ENCODE data around the gene CYTIP.
A peak's percentile ranks its signal among the peaks of the same experiment; 100 is the strongest.

CYTIP gene

DNA sequence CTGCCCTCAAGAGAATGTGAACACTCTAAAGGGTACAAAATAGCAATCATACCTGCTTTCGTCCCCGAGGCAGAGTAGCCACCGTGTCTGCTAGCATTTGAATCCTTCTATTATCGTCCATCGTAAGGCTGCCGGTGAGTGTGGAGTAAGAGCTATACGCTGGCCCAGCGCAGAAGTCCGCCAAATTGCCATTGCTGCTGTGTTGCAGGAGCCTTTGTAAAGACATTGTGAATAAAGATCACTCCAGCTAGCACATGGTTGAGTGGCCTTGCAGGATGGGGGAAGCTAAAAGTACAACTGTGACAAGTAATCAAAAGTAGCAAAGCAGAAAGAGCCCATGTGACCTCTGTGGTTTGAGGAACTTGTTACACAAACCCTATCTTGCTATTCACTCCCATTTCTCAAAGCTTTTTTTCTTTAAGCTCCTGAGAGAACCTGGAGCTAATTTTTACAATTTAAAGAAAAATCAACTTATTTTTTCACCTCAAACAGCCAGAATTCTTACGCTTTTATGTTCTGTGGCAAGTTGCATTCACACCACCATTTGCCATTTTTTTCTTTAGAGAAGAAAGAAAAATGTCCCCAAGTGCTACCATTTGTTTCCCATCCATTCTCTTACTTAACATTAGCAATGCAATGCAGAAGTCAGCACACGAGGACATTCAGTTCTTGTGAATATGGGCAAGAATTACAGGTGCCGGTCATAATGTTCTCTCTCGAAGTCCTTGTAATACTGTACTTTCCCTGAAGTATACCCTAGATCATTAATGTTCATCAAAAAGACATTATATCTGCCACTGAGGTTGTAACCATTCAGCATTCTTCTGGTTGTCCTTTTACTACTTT is at the start of gene CYTIP:
Gene CYTIP, minus strand, starts transcription at position 295 of the 846 bp plus-strand sequence. Its CDS starts 69 bp downstream, at position 226.
- DNase-seq (ENCODE audit: extremely low read depth, low read depth), result no peak
- TF ChIP-seq, protein P1, sequence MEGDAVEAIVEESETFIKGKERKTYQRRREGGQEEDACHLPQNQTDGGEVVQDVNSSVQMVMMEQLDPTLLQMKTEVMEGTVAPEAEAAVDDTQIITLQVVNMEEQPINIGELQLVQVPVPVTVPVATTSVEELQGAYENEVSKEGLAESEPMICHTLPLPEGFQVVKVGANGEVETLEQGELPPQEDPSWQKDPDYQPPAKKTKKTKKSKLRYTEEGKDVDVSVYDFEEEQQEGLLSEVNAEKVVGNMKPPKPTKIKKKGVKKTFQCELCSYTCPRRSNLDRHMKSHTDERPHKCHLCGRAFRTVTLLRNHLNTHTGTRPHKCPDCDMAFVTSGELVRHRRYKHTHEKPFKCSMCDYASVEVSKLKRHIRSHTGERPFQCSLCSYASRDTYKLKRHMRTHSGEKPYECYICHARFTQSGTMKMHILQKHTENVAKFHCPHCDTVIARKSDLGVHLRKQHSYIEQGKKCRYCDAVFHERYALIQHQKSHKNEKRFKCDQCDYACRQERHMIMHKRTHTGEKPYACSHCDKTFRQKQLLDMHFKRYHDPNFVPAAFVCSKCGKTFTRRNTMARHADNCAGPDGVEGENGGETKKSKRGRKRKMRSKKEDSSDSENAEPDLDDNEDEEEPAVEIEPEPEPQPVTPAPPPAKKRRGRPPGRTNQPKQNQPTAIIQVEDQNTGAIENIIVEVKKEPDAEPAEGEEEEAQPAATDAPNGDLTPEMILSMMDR (IDR thresholded peaks at IDR 0.05; ENCODE audit: low read depth, low read length, missing control alignments), result no peak

DNA sequence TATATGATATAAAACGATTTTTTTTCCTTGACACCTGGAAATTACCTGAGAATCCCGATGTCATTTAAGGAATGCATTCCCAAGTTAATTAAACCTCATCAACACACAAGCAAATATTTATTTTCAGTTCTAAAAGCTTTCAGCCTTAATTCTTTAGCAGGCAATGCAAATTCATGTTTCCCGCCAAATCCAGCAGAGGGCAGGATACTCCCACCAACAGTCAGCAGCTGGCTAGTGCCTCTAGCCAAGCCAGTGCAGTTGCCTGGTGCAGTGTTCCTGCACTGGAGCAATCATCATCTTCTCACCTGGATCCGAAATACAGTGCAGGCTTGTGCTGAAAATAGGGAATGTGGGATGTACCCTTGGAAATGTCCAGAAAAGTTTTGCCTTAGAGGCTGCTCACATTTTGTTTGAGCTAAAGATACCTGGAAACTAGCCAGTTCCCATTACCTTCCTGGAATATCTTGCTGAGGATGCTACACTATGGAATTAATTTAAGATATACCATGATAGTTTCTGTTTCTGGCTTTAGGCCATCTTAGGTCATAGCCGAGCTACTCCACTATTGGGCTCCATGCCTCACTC is 48.4 kb upstream of the CYTIP start:
- peak; percentile 12 for DNase-seq (ENCODE audit: extremely low read depth, low read depth)
- H3K4me3 ChIP-seq (replicated peaks; ENCODE audit: low read depth, low read length), result no peak overlapping the region

More for the DNA sequence above, at the start of gene CYTIP:
- H3K4me3 ChIP-seq (replicated peaks; ENCODE audit: low read depth, low read length), result no peak within 1 kb of the TSS

DNA sequence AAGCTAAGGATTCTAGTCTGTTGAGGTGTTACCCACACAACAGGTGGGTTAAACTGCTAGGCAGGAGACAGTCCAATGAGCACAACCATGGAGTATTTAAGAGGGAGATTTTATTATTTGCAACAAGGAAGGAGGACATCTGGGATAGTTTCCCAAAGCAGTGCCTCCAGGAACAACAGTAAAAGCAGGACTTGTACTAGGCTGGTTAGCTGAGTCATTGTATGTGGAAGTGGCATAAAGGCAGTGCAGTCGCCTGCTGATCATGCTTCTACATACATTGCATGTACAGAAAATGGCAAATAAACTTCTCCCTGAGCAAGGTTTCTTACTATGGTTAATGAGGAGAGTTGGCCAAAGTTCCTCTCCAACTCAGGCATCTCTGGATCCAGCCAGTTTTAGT is 46.1 kb upstream of the CYTIP start:
- no peak overlapping the region for H3K4me3 ChIP-seq (replicated peaks; ENCODE audit: low read depth, low read length)
- TF ChIP-seq, protein P1 (IDR thresholded peaks at IDR 0.05; ENCODE audit: low read depth, low read length, missing control alignments), result no peak
- DNase-seq (ENCODE audit: extremely low read depth, low read depth), result no peak

More for the DNA sequence above, 48.4 kb upstream of the CYTIP start:
- TF ChIP-seq, protein P1 (IDR thresholded peaks at IDR 0.05; ENCODE audit: low read depth, low read length, missing control alignments), result peak; percentile 70

DNA sequence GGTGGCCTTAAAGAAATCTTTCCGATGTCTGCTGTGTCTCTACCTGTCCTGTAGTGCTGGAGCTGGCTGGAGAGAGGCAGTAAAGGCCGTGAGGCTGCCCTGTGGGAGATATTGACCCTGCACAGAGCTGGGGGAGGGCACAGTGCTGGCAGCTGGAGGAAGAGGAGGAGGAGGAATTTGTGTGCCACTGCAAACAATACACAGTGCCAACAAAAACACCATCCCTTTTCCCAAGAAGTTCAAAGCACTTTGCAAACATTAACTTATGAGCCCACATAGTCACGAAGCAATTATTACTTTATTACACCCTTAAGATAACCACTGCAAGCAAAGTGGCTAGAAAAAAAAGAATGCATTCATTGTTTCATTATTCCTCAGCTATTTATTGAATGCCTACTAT is 45.0 kb upstream of the CYTIP start:
- TF ChIP-seq, protein P1 (IDR thresholded peaks at IDR 0.05; ENCODE audit: low read depth, low read length, missing control alignments), result no peak
- no peak for DNase-seq (ENCODE audit: extremely low read depth, low read depth)
- H3K4me3 ChIP-seq (replicated peaks; ENCODE audit: low read depth, low read length), result no peak overlapping the region

DNA sequence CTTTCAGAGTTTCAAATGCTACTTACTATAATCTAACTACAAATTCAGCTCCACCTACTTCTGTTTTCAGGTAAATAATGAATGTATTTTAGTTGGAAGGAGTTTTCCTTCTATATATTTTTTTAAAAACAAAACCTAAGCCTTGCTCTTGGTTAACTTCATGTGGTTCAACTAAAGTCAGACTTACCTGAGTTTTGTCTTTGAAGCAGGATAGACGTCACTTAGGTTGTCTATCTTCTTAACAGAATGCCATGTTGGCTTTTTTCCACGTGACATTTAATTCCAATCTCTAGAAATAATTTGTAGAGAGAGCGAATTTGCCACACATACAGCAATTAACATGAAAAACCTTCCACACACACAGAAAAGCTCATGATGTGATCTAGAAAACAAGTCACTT is 43.9 kb upstream of the CYTIP start:
- TF ChIP-seq, protein P1 (IDR thresholded peaks at IDR 0.05; ENCODE audit: low read depth, low read length, missing control alignments), result no peak
- H3K4me3 ChIP-seq (replicated peaks; ENCODE audit: low read depth, low read length), result no peak overlapping the region
- no peak for DNase-seq (ENCODE audit: extremely low read depth, low read depth)

DNA sequence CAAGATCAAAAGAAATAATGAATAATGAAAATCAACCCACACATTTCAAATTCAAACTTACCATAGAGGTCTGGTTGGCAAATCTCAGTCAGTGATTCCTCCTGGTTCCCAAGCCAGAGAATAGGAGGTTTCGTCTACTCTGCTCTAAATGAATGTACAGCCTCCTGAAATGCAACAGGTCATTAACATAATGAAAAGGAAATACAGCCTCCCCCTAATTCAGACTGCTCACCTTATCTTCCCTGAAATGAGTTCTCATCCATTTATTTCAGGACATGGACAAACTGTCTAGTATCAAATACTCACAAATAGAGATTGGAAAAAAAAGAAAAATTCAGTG is 43.4 kb upstream of the CYTIP start:
- H3K4me3 ChIP-seq (replicated peaks; ENCODE audit: low read depth, low read length), result no peak overlapping the region
- TF ChIP-seq, protein P1 (IDR thresholded peaks at IDR 0.05; ENCODE audit: low read depth, low read length, missing control alignments), result no peak
- no peak for DNase-seq (ENCODE audit: extremely low read depth, low read depth)
